ENCODE data around the gene IL17RC.

The IL17RC gene

GRCh38 chr3:9876991-9877390 is 39.9 kb upstream of the IL17RC start:
- TF ChIP-seq, protein P1, sequence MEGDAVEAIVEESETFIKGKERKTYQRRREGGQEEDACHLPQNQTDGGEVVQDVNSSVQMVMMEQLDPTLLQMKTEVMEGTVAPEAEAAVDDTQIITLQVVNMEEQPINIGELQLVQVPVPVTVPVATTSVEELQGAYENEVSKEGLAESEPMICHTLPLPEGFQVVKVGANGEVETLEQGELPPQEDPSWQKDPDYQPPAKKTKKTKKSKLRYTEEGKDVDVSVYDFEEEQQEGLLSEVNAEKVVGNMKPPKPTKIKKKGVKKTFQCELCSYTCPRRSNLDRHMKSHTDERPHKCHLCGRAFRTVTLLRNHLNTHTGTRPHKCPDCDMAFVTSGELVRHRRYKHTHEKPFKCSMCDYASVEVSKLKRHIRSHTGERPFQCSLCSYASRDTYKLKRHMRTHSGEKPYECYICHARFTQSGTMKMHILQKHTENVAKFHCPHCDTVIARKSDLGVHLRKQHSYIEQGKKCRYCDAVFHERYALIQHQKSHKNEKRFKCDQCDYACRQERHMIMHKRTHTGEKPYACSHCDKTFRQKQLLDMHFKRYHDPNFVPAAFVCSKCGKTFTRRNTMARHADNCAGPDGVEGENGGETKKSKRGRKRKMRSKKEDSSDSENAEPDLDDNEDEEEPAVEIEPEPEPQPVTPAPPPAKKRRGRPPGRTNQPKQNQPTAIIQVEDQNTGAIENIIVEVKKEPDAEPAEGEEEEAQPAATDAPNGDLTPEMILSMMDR (conservative IDR thresholded peaks at IDR 0.05; ENCODE audit: low read length): no peak
- no peak overlapping the region for H3K4me3 ChIP-seq (ENCODE audit: low read length)
- no peak for DNase-seq (ENCODE audit: low read depth)

GRCh38 chr3:9878700-9879099 is 38.2 kb upstream of the IL17RC start:
- no peak overlapping the region for H3K4me3 ChIP-seq (ENCODE audit: low read length)
- DNase-seq (ENCODE audit: low read depth): no peak
- TF ChIP-seq, protein P1 (conservative IDR thresholded peaks at IDR 0.05; ENCODE audit: low read length): no peak

DNA sequence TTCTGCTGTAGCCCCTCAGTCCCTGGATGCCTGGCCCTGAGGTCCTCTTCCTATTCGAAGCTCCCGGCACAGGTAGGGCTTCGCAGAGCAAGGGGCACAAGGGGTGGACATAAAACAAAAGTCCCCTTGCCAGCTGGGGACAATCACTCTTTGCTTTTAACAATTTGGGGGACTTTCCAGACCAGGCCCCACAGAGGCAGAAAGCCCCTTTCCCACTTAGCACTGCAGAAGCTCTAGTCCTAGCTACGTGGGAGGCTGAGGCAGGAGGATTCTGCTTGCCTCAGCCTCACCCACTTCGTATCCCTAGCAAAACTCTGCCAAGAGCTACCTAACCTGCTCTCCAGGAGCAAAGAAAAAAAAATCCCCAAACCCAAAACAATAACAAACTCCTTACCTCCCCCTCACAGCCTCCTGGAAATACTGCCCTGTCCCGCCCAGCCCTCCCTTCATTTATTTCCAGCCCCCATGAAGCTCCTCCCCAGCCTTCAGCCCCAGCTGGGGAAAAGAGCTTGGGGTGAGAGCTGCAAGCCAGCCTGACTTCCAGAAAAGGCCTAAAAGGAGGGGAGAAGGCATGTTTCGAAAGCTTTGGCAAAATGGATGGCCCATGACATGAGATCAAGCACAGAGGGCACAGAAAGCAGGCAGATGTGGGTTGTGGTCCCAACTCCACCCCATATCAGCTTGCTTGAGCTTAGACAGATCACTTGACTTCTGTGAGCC is 36.9 kb upstream of the IL17RC start, which contains the start of gene CIDEC:
CIDEC (minus strand) TSS at position 424 of the 720 bp plus-strand sequence. CDS start 1,767 bp downstream, outside the sequence.
- TF ChIP-seq, protein P1 (conservative IDR thresholded peaks at IDR 0.05; ENCODE audit: low read length): no peak
- H3K4me3 ChIP-seq (ENCODE audit: low read length): no peak within 1 kb of the TSS
- DNase-seq (ENCODE audit: low read depth): no peak

GRCh38 chr3:9881441-9881840 is 35.5 kb upstream of the IL17RC start:
- no peak overlapping the region for H3K4me3 ChIP-seq (ENCODE audit: low read length)
- TF ChIP-seq, protein P1 (conservative IDR thresholded peaks at IDR 0.05; ENCODE audit: low read length): no peak
- no peak for DNase-seq (ENCODE audit: low read depth)

GRCh38 chr3:9883706-9884554 is 33.0 kb upstream of the IL17RC start:
- peak; percentile 65 for DNase-seq (ENCODE audit: low read depth)
- no peak overlapping the region for H3K4me3 ChIP-seq (ENCODE audit: low read length)

DNA sequence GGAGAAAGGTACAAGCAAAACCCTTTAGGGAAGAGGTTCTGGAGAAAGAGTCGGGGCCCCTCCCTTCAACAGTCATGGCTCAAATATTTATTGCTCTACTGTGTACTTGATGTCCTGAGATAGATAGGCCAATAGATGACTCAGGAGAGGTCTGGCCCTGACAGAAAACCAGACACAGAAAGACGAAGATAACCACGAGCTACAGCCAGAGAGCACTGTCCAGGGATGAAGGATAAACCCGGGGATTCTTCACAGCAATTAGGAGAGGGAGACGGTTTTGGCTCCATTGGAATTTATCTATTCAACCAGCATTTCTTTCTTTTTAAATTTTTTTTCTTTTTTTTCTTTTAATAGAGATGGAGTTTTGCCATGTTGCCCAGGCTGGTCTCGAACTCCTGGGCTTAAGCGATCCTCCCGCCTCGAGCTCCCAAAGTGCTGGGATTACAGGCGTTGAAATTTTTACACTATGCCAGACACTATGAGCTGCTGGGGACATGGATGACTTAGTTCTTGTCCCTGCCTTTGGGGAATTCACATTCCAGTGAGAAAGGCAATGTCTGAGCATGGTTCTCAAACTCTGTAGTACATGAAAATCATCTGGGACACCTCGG is 32.2 kb upstream of the IL17RC start:
- TF ChIP-seq, protein P1 (conservative IDR thresholded peaks at IDR 0.05; ENCODE audit: low read length): peak; percentile 10
- DNase-seq (ENCODE audit: low read depth): peak; percentile 77
- no peak overlapping the region for H3K4me3 ChIP-seq (ENCODE audit: low read length)

More at GRCh38 chr3:9883706-9884554, 33.0 kb upstream of the IL17RC start:
- TF ChIP-seq, protein P1 (conservative IDR thresholded peaks at IDR 0.05; ENCODE audit: low read length): no peak
